Stimulated activated naive B cell treated with anti-CD40 and anti-IgM and Interleukin-4, amounts not matched to agents 10 μg/mL and 1 μg/mL and 100 μg/mL, for 72 hours (primary cell): ENCODE data around the gene TDRD9.

Source experiments
- ATAC-seq, 2 donors: fragments of 150-1000 bp; cut with Tn5 transposase; replicated peaks; 2 replicates each; pipeline ENCODE4 v1.10.0; 2021; ENCODE audit warnings: moderate library complexity in 1 of 2
- DNase-seq: peaks from one replicate; pipeline ENCODE4 v3.0.0; 2021
- H3K27ac Mint-ChIP-seq: one replicate; pipeline ENCODE4 v1.8.0; 2022; ENCODE audit warnings: mild to moderate bottlenecking, mixed read lengths
- H3K27me3 Mint-ChIP-seq, 2 donors: one replicate each; pipeline ENCODE4 v1.8.0; 2022; ENCODE audit warnings: mixed read lengths in 2 of 2
- H3K36me3 Mint-ChIP-seq, 2 donors: one replicate each; pipeline ENCODE4 v1.8.0; 2022; ENCODE audit warnings: mixed read lengths in 2 of 2, mild to moderate bottlenecking in 1 of 2
- H3K4me1 Mint-ChIP-seq, 2 donors: one replicate each; pipeline ENCODE4 v1.8.0; 2022; ENCODE audit warnings: mixed read lengths in 2 of 2, mild to moderate bottlenecking in 1 of 2
- H3K4me3 Mint-ChIP-seq, 2 donors: one replicate each; pipeline ENCODE4 v1.8.0; 2022; ENCODE audit warnings: mild to moderate bottlenecking in 2 of 2, mixed read lengths in 2 of 2, moderate library complexity in 1 of 2
- H3K9me3 Mint-ChIP-seq, 2 donors: one replicate each; pipeline ENCODE4 v1.8.0; 2022; ENCODE audit warnings: mixed read lengths in 2 of 2, mild to moderate bottlenecking in 1 of 2

TDRD9 gene

DNA sequence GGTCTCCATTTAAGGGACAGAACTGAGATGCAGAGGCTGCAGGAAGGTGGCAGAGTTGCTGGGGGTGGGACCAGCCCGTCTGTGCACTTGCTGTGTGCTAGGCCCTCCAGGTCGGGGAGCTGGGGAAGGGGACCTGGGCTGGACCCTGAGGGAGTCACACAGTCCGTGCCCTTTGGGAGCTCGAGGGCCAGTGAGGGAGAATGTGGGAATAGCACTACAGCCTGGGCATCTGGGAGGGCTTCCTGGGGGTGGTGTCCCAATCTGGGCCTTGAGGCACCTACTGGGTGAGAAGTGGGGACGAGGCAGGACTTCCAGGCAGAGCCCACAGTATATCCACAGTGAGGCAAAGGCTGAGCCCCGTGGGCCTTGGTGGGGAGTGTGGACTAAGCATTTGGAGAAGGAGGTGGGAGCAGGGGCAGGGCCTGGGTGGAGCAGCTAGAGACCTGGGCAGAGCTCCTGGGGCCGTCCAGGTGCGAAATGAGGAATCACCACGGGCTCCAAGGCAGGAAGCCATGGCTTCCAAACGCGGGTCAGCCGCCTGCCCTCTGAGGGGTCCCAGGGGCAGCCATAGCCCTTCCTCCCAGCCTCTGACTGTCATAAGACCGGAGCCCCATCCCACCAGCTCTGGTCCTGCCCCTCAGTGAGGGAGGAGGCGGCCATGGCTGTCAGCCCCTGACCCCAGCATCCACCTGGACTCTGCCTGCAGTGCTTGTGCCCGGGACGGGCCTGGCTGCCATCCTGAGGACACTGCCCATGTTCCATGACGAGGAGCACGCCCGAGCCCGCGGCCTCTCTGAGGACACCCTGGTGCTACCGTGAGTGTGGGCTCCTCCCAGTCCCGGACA, 163.9 kb downstream of the TDRD9 start:
- Mint-ChIP-seq H3K27ac (no peak overlapping the region), H3K27me3 (peaks cover 22 to 29% of the 10 kb centered on the region in 2 donors), H3K36me3 (no peaks in the 10 kb centered on the region), H3K4me1 (peaks cover 5 to 7% of the 10 kb centered on the region in 2 donors), H3K9me3 (no peaks in the 10 kb centered on the region), H3K4me3 (no peak overlapping the region)
- DNase-seq (no peak), ATAC-seq (no peak)

DNA sequence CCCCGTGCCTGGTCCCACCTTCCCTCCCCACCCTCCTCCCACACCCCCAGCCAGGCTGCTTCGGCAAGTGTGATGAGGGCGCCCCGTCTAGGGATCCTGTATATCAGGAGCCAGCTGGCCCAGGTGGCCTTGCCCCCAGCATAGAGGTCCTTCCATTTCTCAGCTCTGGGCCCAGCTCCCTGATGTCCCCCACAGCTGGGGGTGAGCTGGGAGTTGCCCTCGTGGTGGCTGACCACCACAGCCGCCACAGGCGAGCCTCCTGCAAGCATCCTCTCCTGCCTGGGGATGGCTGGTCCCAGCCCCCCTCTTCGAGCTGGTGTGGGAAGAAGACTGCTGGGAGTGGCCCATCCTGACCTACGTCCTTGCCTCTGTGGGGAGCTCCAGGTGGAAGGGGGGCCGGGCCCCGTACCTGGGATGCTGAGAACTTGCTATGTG, 164.7 kb downstream of the TDRD9 start:
- Mint-ChIP-seq H3K9me3 (no peaks in the 10 kb centered on the region), H3K36me3 (no peaks in the 10 kb centered on the region), H3K27ac (peak overlapping the region; percentile 81), H3K4me1 (peaks cover 5 to 7% of the 10 kb centered on the region in 2 donors), H3K4me3 (no peak overlapping the region), H3K27me3 (peaks cover 18 to 25% of the 10 kb centered on the region in 2 donors)
- no peak for ATAC-seq
- no peak for DNase-seq

DNA sequence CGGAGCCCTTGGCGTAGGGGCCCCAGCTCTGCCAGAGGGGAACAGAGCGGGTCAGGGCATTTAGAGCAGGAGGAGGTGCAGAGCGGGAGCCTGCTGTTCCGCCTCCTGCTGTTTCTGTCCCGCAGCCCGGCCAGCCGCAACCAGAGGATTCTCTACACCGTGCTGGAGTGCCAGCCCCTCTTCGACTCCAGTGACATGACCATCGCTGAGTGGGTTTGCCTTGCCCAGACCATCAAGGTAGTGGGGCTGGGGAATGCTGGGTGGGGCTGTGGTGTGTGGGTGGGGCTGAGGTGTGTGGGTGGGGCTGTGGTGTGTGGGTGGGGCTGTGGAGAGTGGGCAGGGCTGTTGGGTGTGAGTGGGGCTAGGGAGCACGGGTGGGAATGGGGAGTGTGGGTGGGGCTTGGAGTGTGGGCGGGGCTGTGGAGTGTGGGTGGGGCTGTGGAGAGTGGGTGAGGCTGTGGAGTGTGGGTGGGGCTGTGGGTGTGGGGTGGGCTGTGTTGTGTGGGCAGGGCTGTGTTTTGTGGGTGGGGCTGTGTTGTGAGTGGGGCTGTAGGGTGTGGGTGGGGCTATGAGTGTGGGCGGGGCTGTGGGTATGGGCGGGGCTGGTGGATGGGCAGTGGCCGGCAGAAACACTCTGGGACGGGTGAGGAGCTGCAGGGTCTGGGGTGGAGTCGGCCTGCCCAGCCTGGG, 165.3 kb downstream of the TDRD9 start:
- DNase-seq, result no peak
- Mint-ChIP-seq H3K4me3 (no peak overlapping the region), H3K27ac (peak overlapping the region; percentile 81), H3K27me3 (peaks cover 14 to 25% of the 10 kb centered on the region in 2 donors), H3K9me3 (no peaks in the 10 kb centered on the region), H3K4me1 (peaks cover 5 to 7% of the 10 kb centered on the region in 2 donors), H3K36me3 (no peaks in the 10 kb centered on the region)
- no peak for ATAC-seq

DNA sequence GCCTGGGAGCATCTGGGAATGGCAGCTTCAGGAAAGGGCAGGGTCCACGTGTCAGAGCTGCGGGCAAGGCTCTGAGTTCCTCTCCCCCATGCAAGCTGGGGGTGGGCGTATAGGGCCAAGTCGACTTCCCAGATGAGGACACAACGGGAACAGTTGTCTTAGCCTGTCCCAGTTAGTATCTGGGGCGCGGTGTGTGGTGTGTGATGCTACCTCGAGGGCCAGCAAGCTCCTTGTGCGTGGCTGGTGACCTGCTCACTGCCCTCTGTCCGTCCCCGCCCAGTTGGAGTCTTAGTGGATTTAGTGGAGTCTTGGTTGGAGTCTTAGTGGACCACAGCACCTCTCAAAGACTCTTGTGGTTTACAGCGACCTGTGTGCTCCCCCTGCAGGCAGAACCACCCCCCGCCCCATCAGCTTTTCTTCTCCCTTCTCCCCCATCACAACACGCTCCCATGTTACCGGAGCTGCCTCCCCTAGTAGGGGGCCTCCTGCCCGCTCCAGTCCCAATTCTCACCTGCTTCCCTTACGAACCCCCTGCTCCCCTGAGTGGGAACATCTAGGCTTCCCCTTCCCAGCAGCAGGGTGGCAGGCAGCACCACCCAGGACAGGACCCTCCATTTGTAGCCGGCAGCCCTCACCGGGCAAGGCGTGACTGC, 165.9 kb downstream of the TDRD9 start:
- H3K27ac Mint-ChIP-seq, result no peak overlapping the region
- no peaks in the 10 kb centered on the region for H3K36me3 Mint-ChIP-seq
- DNase-seq (no peak), ATAC-seq (peak in 1 of 2 donors; percentile 4)
- peaks cover 12 to 25% of the 10 kb centered on the region in 2 donors for H3K27me3 Mint-ChIP-seq
- no peaks in the 10 kb centered on the region for H3K9me3 Mint-ChIP-seq
- no peak overlapping the region for H3K4me3 Mint-ChIP-seq
- peaks cover 5 to 7% of the 10 kb centered on the region in 2 donors for H3K4me1 Mint-ChIP-seq

DNA sequence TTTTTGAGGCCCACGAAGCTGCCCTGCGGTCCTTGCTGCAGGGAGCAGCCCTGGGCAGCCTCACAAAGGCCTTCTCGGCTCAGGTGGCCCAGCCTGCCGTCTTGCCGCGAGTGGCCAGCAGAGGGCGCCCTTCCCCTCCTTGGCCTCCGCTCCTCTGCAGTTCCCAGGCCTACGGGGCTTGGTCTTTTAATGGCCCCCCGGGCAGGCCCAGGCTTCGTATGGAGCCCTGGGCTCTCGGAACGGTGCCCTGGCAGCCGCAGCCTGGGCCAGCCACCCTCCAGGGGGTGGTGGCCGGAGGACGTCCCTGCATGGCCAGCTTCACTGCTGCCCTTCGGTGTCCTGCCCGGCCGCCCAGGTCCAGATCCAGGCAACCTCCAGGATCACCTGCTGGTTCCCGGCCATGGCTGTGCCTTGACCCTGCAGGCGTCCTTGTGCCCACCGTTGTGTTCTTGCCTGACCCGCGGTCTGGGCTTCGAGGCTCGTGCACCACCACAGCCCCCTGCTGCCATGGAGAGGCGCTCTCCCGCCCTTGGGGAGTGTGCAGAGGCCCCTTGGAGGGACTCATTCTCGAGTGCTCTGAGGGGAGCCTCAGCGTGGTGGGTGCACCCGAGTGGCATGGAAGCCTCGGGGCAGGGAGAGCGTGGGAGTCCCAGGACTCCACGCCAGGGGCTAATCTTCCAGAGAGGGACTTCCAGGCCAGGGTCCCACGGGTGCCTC, 166.6 kb downstream of the TDRD9 start:
- no peaks in the 10 kb centered on the region for H3K36me3 Mint-ChIP-seq

DNA sequence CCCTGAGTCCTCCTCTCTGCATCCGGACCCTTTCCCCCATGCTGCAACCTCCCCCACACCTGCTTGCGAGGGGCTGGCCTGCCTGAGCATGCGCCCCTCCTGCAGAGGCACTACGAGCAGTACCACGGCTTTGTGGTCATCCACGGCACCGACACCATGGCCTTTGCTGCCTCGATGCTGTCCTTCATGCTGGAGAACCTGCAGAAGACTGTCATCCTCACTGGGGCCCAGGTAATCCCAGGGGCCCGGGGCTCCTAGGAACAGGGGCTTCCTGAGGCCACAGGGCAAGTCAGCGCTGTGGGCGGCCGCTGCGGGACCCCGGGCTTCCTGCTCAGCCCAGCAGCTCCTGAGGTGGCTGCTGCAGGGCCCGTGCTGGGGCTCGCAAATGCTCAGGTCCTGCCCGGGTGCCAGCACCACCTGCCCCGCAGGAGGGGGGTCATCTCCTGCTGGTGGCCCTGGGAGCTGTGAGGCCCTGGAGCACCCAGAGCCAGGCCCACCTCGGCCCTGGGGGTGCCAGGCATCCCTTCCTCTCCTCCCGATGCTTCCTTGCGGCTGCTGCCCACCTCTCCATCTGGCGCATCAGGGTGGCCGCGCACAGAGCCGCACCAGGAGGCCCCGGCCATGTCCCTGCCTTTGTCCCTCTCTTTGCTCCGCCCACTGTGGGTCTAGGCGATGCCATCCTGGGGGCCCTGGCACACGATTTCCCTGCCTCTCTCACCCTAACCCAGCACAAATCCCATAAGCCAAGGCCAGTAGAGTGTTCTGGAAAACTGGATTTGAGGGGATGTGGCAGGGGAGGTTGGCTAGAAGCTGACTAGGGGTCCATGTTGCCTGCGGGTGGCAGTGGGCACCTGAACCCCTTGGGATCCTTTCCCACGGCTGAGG, 167.4 kb downstream of the TDRD9 start:
- no peak overlapping the region for H3K27ac Mint-ChIP-seq
- no peaks in the 10 kb centered on the region for H3K9me3 Mint-ChIP-seq
- H3K4me1 Mint-ChIP-seq, result peaks cover 5 to 7% of the 10 kb centered on the region in 2 donors
- DNase-seq (no peak), ATAC-seq (no peak)
- no peak overlapping the region for H3K4me3 Mint-ChIP-seq
- peaks cover 12 to 25% of the 10 kb centered on the region in 2 donors for H3K27me3 Mint-ChIP-seq
- no peaks in the 10 kb centered on the region for H3K36me3 Mint-ChIP-seq

More for the DNA sequence above, 166.6 kb downstream of the TDRD9 start:
- Mint-ChIP-seq H3K4me1 (peaks cover 5 to 7% of the 10 kb centered on the region in 2 donors), H3K4me3 (no peak overlapping the region), H3K27ac (no peak overlapping the region), H3K27me3 (peaks cover 12 to 25% of the 10 kb centered on the region in 2 donors), H3K9me3 (no peaks in the 10 kb centered on the region)
- DNase-seq (peak; percentile 53), ATAC-seq (peak; percentile 84 to 86)

DNA sequence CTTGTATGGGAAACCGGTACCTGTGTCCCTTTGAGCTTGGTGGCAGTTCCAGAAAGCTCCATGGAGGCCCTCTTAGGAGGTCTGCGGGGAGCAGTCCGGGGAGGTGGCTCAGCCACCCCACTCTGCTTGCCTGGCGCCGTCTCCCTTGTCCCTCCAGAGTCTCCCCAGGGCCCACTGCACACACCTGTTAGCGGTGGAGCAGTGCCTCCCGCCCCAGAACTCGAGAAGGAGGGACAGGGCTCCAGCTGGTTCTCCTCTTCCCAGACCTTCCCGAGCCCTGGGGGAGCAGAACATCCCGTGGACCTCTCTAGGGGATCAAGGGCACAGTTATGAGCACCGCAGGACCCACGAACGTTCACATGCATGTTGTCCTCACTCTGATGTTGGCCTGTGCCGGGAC, 168.1 kb downstream of the TDRD9 start:
- H3K9me3 Mint-ChIP-seq, result no peaks in the 10 kb centered on the region
- ATAC-seq (no peak), DNase-seq (no peak)
- H3K27ac Mint-ChIP-seq, result no peak overlapping the region
- peaks cover 12 to 21% of the 10 kb centered on the region in 2 donors for H3K27me3 Mint-ChIP-seq
- no peak overlapping the region for H3K4me3 Mint-ChIP-seq
- no peaks in the 10 kb centered on the region for H3K36me3 Mint-ChIP-seq
- H3K4me1 Mint-ChIP-seq, result peaks cover 5 to 7% of the 10 kb centered on the region in 2 donors

DNA sequence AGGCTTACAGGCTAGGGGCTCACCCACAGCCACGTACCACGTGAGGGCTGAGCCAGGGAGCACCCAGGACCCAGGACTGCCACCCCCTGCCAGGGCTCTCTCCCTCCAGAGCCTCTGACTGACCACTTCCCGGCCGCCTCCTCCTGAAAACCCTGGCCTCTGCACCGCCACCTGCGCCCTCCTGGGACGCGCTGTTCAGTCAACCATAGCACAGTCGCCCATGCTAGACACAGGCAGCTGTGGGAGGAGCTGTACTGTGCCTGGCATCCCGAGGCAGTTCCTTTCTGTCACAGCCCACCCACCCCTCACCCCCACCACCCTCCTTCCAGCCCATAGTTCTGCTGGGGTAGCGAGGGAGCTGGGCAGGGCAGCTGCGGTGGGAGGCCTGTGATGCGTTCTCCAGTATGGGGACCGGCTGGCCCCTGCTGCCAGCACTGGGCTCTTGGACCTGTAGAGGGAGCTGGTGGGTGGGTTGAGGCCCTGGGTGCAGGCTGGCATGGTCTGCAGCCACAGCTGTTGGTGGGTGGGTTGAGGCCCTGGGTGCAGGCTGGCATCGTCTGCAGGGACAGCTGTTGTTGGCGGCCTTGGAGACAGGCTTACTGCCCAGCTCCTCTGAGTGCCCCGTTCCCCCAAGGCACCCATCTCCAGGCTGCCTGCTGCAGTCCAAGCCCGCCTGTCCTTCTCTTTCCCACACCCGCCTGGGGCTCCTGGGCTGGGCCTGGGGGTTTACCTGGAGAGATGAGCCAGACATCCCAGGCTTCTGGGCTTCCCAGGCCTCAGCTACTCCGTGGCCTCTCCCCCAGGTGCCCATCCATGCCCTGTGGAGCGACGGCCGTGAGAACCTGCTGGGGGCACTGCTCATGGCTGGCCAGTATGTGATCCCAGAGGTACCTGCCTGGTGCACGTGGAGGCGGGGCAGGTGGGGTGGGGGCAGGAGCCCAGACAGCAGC, 168.8 kb downstream of the TDRD9 start:
- Mint-ChIP-seq H3K36me3 (no peaks in the 10 kb centered on the region), H3K27ac (no peak overlapping the region), H3K9me3 (no peaks in the 10 kb centered on the region), H3K4me1 (peaks cover 5 to 7% of the 10 kb centered on the region in 2 donors), H3K27me3 (peaks cover 5 to 14% of the 10 kb centered on the region in 2 donors), H3K4me3 (no peak overlapping the region)
- ATAC-seq (peak; percentile 22 to 38), DNase-seq (no peak)

DNA sequence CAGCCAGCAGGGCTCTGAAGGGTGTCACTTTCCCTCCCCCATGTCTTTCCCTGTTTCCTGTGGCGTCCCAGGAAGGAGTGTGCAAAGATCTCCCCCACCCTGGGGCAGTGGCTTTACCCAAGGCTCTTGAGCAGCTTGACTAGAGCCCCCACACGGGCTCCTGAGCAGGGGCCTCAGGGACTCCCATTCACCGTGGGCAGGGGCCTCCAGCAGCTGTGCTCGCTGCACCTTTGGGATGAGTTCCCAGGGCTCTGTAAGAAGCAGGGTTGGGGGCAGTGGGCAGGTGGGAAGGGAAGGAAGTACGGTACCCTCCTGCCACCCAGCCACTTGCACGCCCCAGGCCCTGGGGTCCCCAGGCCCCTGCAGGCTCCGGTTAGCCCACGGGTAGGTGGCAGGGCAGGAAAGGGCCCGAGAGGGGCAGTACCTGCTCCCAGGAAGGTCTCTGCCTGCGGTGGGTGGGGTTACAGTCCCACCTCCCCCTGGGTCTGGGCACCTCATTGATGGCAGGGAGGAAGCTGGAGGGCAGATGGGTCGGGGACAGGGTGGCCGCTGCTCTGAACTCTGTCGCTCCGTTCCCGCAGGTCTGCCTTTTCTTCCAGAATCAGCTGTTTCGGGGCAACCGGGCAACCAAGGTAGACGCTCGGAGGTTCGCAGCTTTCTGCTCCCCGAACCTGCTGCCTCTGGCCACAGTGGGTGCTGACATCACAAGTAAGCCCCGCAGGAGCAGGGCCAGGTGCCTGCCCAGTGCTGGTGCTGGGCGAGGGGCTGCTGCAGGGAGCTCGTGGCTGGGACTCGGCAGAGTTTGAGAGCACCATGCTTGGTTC, 170.2 kb downstream of the TDRD9 start:
- Mint-ChIP-seq H3K4me1 (peaks cover 5 to 7% of the 10 kb centered on the region in 2 donors), H3K27ac (no peak overlapping the region), H3K27me3 (peaks cover 4 to 13% of the 10 kb centered on the region in 2 donors), H3K36me3 (no peaks in the 10 kb centered on the region), H3K9me3 (no peaks in the 10 kb centered on the region), H3K4me3 (no peak overlapping the region)
- DNase-seq (no peak), ATAC-seq (no peak)

DNA sequence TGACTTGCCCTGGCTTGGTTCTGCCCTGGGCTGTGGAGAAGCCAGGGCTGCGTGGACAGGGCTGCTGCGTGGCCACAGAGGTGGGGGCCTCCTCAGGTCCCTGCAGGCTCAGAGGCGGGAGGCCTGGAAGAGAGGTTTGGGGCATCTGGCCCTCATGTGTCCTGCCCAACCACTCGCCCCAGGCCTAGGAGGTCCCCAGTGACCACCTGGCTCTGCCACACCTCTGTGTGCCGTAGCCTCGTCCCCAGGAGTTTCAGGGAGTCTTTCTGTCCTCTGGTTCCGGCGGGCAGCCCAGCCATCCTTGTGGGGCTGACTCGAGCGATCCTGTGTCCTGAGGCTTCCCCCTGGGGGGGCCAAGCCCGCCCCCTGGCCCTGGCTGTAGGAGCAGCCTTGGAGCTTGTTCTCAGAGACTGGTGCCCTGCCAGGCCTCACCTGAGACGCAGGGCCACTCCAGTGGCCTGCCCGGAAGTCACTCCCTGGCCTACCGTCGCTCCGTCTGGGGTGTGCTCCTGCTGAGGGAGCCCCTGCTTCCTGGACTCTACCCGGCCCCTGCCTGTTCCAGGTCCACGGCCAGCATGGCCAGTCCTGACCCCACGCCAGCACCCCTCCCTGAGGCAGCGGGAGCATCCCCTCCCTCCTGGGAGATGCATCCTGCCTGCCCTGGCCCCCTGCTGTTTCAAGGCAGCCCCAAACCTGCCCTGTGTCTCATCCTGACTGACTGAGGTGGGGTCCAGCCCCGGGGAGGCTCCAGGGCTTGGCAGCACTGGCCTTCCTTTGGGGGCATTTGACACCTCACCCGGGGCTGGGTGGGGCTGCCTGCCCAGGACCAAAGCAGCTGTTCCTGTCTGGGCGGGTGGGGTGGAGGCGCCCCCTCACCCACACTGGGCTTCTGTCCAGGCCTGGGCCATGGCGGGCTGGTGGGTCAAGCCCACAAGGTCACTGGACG, 171.1 kb downstream of the TDRD9 start:
- H3K4me3 Mint-ChIP-seq, result no peak overlapping the region
- no peak overlapping the region for H3K27ac Mint-ChIP-seq
- no peaks in the 10 kb centered on the region for H3K9me3 Mint-ChIP-seq
- no peak for ATAC-seq
- no peaks in the 10 kb centered on the region for H3K36me3 Mint-ChIP-seq
- H3K4me1 Mint-ChIP-seq, result peaks cover 4 to 5% of the 10 kb centered on the region in 2 donors
- H3K27me3 Mint-ChIP-seq, result peaks cover 3 to 10% of the 10 kb centered on the region in 2 donors
- no peak for DNase-seq
